Keratinocyte (primary cell): ENCODE data around the gene RCSD1. TPM values are rescaled to one million over a fixed set of nuclear protein-coding genes. Genes with fewer than 3 reads are reported as not detected.

ENCODE experiments used
- DNase-seq: peaks from one replicate; pipeline ENCODE4 v3.0.0-alpha.2; 2011; ENCODE audit warnings: low read depth, missing footprints, low spot score
- FAIRE-seq: peaks from 2 replicates; lab custom pipeline; 2011; peaks lifted over from hg19 to GRCh38; lab: Jason Lieb, UNC
- H2AFZ ChIP-seq: 2 replicates; pipeline ENCODE4 v1.6.0; 2012; ENCODE audit warnings: low read length, control low read depth, inconsistent platforms; ENCODE audit not compliant: control insufficient read depth
- H3K27ac ChIP-seq: 2 replicates; pipeline ENCODE4 v1.5.1; 2011; ENCODE audit warnings: low read length; ENCODE audit not compliant: control insufficient read depth, insufficient read depth
- H3K27me3 ChIP-seq: 3 replicates; pipeline ENCODE4 v1.6.0; 2011; ENCODE audit warnings: low read length; ENCODE audit not compliant: control insufficient read depth, insufficient read depth; ENCODE audit errors: extremely low read depth
- H3K36me3 ChIP-seq, 2 experiments: 2 replicates in 1 of 2; 3 replicates in 1 of 2; pipeline ENCODE4 v1.5.1; 2011; ENCODE audit warnings: low read length in 2 of 2, mild to moderate bottlenecking in 1 of 2; ENCODE audit not compliant: control insufficient read depth in 2 of 2, insufficient read depth in 2 of 2; ENCODE audit errors: extremely low read depth in 1 of 2
- H3K4me1 ChIP-seq: 3 replicates; pipeline ENCODE4 v1.5.1; 2011; ENCODE audit warnings: low read length; ENCODE audit not compliant: control insufficient read depth, insufficient read depth; ENCODE audit errors: extremely low read depth
- H3K4me2 ChIP-seq: 3 replicates; pipeline ENCODE4 v1.6.0; 2011; ENCODE audit warnings: low read depth, low read length; ENCODE audit not compliant: control insufficient read depth, insufficient read depth; ENCODE audit errors: extremely low read depth
- H3K4me3 ChIP-seq, 3 experiments: fragments of 200-600 bp in 1 of 3; sonication (generic) in 1 of 3; 2 replicates in 2 of 3; 3 replicates in 1 of 3; pipeline ENCODE4 v1.5.1; 2011 to 2016; ENCODE audit warnings: low read length in 3 of 3, mild to moderate bottlenecking in 3 of 3, control low read depth in 2 of 3, inconsistent platforms in 1 of 3, low read depth in 1 of 3, mixed read lengths in 1 of 3, mixed run types in 1 of 3, moderate library complexity in 1 of 3; ENCODE audit not compliant: control insufficient read depth in 2 of 3, insufficient read depth in 2 of 3; ENCODE audit errors: extremely low read depth in 1 of 3
- H3K79me2 ChIP-seq: 2 replicates; pipeline ENCODE4 v1.6.0; 2012; ENCODE audit warnings: low read length; ENCODE audit not compliant: control insufficient read depth, insufficient read depth
- H3K9ac ChIP-seq: 3 replicates; pipeline ENCODE4 v1.6.0; 2011; ENCODE audit warnings: low read length; ENCODE audit not compliant: control insufficient read depth, insufficient read depth; ENCODE audit errors: extremely low read depth
- H3K9me1 ChIP-seq: 3 replicates; pipeline ENCODE4 v1.6.0; 2011; ENCODE audit warnings: low read length; ENCODE audit not compliant: control insufficient read depth, insufficient read depth; ENCODE audit errors: extremely low read depth
- H3K9me3 ChIP-seq: 2 replicates; pipeline ENCODE4 v1.5.1; 2012; ENCODE audit warnings: low read depth, low read length; ENCODE audit not compliant: control insufficient read depth
- H4K20me1 ChIP-seq: 3 replicates; pipeline ENCODE4 v1.6.0; 2011; ENCODE audit warnings: low read length; ENCODE audit not compliant: control insufficient read depth, insufficient read depth; ENCODE audit errors: extremely low read depth
- EZH2 ChIP-seq: IDR thresholded peaks from one replicate; pipeline ENCODE4 v1.6.1; 2012; ENCODE audit warnings: inconsistent platforms, mild to moderate bottlenecking, low read length, moderate library complexity
- dilution Hi-C: fragments of 300-500 bp; cut with MboI; formaldehyde crosslinking; loops from one replicate; pipeline ENCODE4 v1.7.0; 2020; ENCODE audit warnings: low sequenced_read_pairs; ENCODE audit not compliant: extremely low pct_ligation_motif_present
- polyA plus RNA-seq, 5 experiments: library from polyadenylated mRNA; depleted of rRNA in 3 of 5; stranded (reverse) in 3 of 5; stranded (forward) in 1 of 5; unstranded in 1 of 5; fragments of >200 nt; gene quantifications; 1 replicate in 1 of 5; 2 replicates in 3 of 5; 3 replicates in 1 of 5; pipeline versions ENCODE4 v1.2.1 to v1.2.3, GENCODE V29; 2011 to 2012; ENCODE audit warnings: missing spikeins in 2 of 5, low read depth in 1 of 5, low replicate concordance in 1 of 5
- TF ChIP-seq, protein P1 (sequence below), 3 experiments: IDR thresholded peaks in 1 of 3; conservative IDR thresholded peaks in 1 of 3; optimal IDR thresholded peaks in 1 of 3; 2 replicates in 2 of 3; 3 replicates in 1 of 3; pipeline versions ENCODE3 to v1.5.1; 2011; ENCODE audit warnings: low read length in 3 of 3, mild to moderate bottlenecking in 3 of 3, moderate library complexity in 2 of 3, control low read depth in 1 of 3, inconsistent platforms in 1 of 3; ENCODE audit not compliant: insufficient read depth in 2 of 3; ENCODE audit errors: extremely low read depth in 1 of 3

The RCSD1 gene
- polyA plus RNA-seq, 1 donor (not counting 4 experiments of a cell fraction or from before 2014, with no cell fraction given) = 0.03 TPM

GRCh38 chr1:167675440-167675839, 45.4 kb downstream of the RCSD1 start:
- dilution Hi-C loops = no loop called here
- no peak overlapping the region for H3K4me2 ChIP-seq
- FAIRE-seq = no peak
- H3K4me1 ChIP-seq = peaks cover 6% of the 10 kb centered on the region
- H4K20me1 ChIP-seq = no peaks in the 10 kb centered on the region
- no peak overlapping the region for H3K4me3 ChIP-seq
- H3K27ac ChIP-seq = no peak overlapping the region
- no peaks in the 10 kb centered on the region for H3K9me1 ChIP-seq
- no peaks in the 10 kb centered on the region for H3K9me3 ChIP-seq
- TF ChIP-seq, protein P1, sequence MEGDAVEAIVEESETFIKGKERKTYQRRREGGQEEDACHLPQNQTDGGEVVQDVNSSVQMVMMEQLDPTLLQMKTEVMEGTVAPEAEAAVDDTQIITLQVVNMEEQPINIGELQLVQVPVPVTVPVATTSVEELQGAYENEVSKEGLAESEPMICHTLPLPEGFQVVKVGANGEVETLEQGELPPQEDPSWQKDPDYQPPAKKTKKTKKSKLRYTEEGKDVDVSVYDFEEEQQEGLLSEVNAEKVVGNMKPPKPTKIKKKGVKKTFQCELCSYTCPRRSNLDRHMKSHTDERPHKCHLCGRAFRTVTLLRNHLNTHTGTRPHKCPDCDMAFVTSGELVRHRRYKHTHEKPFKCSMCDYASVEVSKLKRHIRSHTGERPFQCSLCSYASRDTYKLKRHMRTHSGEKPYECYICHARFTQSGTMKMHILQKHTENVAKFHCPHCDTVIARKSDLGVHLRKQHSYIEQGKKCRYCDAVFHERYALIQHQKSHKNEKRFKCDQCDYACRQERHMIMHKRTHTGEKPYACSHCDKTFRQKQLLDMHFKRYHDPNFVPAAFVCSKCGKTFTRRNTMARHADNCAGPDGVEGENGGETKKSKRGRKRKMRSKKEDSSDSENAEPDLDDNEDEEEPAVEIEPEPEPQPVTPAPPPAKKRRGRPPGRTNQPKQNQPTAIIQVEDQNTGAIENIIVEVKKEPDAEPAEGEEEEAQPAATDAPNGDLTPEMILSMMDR (optimal IDR thresholded peaks at IDR 0.05 in 1 of 3, IDR thresholded peaks at IDR 0.05 in 1 of 3, conservative IDR thresholded peaks at IDR 0.05 in 1 of 3; ENCODE audit: extremely low read depth in 1 of 3, insufficient read depth in 2 of 3, low read length in 3 of 3) = no peak
- no peak for TF ChIP-seq EZH2
- no peaks in the 10 kb centered on the region for H3K36me3 ChIP-seq
- DNase-seq = no peak
- no peaks in the 10 kb centered on the region for H3K79me2 ChIP-seq
- H3K9ac ChIP-seq = no peak overlapping the region
- no peak overlapping the region for H2AFZ ChIP-seq
- H3K27me3 ChIP-seq = no peaks in the 10 kb centered on the region

- H3K4me1 ChIP-seq = peaks cover 5% of the 10 kb centered on the region
- no peaks in the 10 kb centered on the region for H3K27me3 ChIP-seq
- H3K9me1 ChIP-seq = no peaks in the 10 kb centered on the region
- no peak for TF ChIP-seq EZH2
- TF ChIP-seq, protein P1 (optimal IDR thresholded peaks at IDR 0.05 in 1 of 3, IDR thresholded peaks at IDR 0.05 in 1 of 3, conservative IDR thresholded peaks at IDR 0.05 in 1 of 3; ENCODE audit: extremely low read depth in 1 of 3, insufficient read depth in 2 of 3, low read length in 3 of 3) = no peak
- no peaks in the 10 kb centered on the region for H3K36me3 ChIP-seq
- no peaks in the 10 kb centered on the region for H4K20me1 ChIP-seq
- dilution Hi-C loops = no loop called here
- H3K79me2 ChIP-seq = no peaks in the 10 kb centered on the region
- H3K9me3 ChIP-seq = no peaks in the 10 kb centered on the region
- no peak overlapping the region for H3K4me2 ChIP-seq
- H3K9ac ChIP-seq = no peak overlapping the region
- DNase-seq (no peak), FAIRE-seq (no peak)
- no peak overlapping the region for H3K4me3 ChIP-seq
- H3K27ac ChIP-seq = no peak overlapping the region
- H2AFZ ChIP-seq = no peak overlapping the region
These were observed 46.3 kb downstream of the RCSD1 start for GRCh38 chr1:167676205-167676915.
